ENCODE results near the gene HDAC7.

GRCh38 chr12:47774663-47775062 lies 45.0 kb downstream of the HDAC7 start:
- TF ChIP-seq CTCF (conservative IDR thresholded peaks at IDR 0.05; ENCODE audit: low read depth in 2 of 2) (no peak), REST (IDR thresholded peaks at IDR 0.05; ENCODE audit: unreplicated experiment) (no peak)

All from GM23338 (cell line).